Left lung (tissue), 10 donors: Measurements from ENCODE around the gene C1QL2. TPM values are rescaled to one million over a fixed set of nuclear protein-coding genes. Genes with fewer than 3 reads are reported as not detected.

Experiments
- ATAC-seq: fragments of 200-7000 bp; cut with Tn5 transposase; one replicate; pipeline ENCODE4 v1.9.1; 2020; ENCODE audit warnings: moderate library complexity
- DNase-seq, 4 donors: peaks; one replicate each; pipeline ENCODE4 v3.0.0-alpha.2; 2013 to 2020
- H3K27ac ChIP-seq, 2 donors: fragments of 200-600 bp; sonication (generic) in 1 of 2; one replicate each; pipeline versions ENCODE4 v1.5.0 to v1.8.0; 2020 to 2021
- H3K27me3 ChIP-seq, 2 donors: fragments of 200-600 bp; sonication (generic) in 1 of 2; one replicate each; pipeline versions ENCODE4 v1.5.0 to v1.8.0; 2020 to 2021
- H3K36me3 ChIP-seq, 2 donors: fragments of 200-600 bp; sonication (generic) in 1 of 2; one replicate each; pipeline versions ENCODE4 v1.5.0 to v1.8.0; 2020 to 2021
- H3K4me1 ChIP-seq, 2 donors: fragments of 200-600 bp; one replicate each; pipeline ENCODE4 v1.8.0; 2021
- H3K4me3 ChIP-seq, 2 donors: fragments of 200-600 bp; sonication (generic) in 1 of 2; one replicate each; pipeline versions ENCODE4 v1.5.0 to v1.8.0; 2020 to 2021; ENCODE audit warnings: mild to moderate bottlenecking in 1 of 2
- H3K9me3 ChIP-seq, 2 donors: fragments of 200-600 bp; sonication (generic) in 1 of 2; one replicate each; pipeline versions ENCODE4 v1.5.0 to v1.8.0; 2020 to 2021
- intact Hi-C, 2 donors: fragments of 100-400 bp; cut with DNase I; formaldehyde crosslinking; loops; one replicate each; pipeline versions ENCODE4 v1.11.2 to v1.14.2; 2022
- polyA plus RNA-seq, 6 donors: library from polyadenylated mRNA; unstranded; fragments of 120-200 nt; gene quantifications; one replicate each; pipeline ENCODE4 v1.2.1, GENCODE V29; 2013; ENCODE audit not compliant: insufficient read length in 6 of 6
- total RNA-seq, 2 donors: library from RNA; stranded (reverse); fragmentation: NEBNext Ultra II Directional; extraction: Animal tissue kit (Norgen Biotek cat#: 25700); gene quantifications; one replicate each; pipeline ENCODE4 v1.2.1, GENCODE V29; 2021
- TF ChIP-seq, protein P1 (sequence below), 2 donors: fragments of 200-600 bp; sonication (generic) in 1 of 2; IDR thresholded peaks; one replicate each; pipeline versions ENCODE4 v1.5.0 to v1.8.0; 2021; ENCODE audit warnings: antibody characterized with exemption in 2 of 2
- donor health status: DM: no; HTN: yes; CAD: no.
- donor health status: DM: no; HTN: no; CAD: no.

The C1QL2 gene
- total and polyA plus RNA-seq, 8 donors, result not detected

- no peaks in the 10 kb centered on the region for H3K36me3 ChIP-seq
- TF ChIP-seq, protein P1, sequence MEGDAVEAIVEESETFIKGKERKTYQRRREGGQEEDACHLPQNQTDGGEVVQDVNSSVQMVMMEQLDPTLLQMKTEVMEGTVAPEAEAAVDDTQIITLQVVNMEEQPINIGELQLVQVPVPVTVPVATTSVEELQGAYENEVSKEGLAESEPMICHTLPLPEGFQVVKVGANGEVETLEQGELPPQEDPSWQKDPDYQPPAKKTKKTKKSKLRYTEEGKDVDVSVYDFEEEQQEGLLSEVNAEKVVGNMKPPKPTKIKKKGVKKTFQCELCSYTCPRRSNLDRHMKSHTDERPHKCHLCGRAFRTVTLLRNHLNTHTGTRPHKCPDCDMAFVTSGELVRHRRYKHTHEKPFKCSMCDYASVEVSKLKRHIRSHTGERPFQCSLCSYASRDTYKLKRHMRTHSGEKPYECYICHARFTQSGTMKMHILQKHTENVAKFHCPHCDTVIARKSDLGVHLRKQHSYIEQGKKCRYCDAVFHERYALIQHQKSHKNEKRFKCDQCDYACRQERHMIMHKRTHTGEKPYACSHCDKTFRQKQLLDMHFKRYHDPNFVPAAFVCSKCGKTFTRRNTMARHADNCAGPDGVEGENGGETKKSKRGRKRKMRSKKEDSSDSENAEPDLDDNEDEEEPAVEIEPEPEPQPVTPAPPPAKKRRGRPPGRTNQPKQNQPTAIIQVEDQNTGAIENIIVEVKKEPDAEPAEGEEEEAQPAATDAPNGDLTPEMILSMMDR (IDR thresholded peaks at IDR 0.05), result no peak
- DNase-seq (no peak), ATAC-seq (peak; percentile 50)
- no peak overlapping the region for H3K27ac ChIP-seq
- peaks cover 0 to 44% of the 10 kb centered on the region in 2 donors for H3K27me3 ChIP-seq
- H3K4me1 ChIP-seq, result no peaks in the 10 kb centered on the region
- H3K9me3 ChIP-seq, result peaks cover 0 to 9% of the 10 kb centered on the region in 2 donors
- H3K4me3 ChIP-seq, result no peak overlapping the region
- intact Hi-C loops, result no loop called here
These were observed 45.6 kb downstream of the C1QL2 start for GRCh38 chr2:119112770-119113488.

DNA sequence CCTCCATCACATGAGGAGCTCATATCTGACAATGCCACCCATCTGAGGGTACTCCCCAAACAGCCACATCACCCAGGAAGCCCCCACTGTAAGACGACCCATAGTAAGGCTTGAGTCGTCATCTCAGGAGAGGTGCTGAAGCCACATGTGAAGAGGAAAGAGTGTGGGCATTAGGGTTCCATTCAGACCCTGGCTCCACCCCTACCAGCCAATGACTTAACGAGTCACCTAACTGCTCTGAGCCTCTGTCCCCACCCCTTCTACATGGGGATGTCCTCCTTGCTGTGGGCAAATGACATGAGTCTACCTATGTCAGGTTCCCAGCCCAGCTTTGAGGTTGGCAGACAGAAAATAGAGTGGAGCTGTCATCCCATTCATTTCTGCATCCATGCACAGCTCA is 46.3 kb downstream of the C1QL2 start:
- no peaks in the 10 kb centered on the region for H3K4me1 ChIP-seq
- intact Hi-C loops, result no loop called here
- ATAC-seq (peak; percentile 10), DNase-seq (no peak)
- H3K9me3 ChIP-seq, result peaks cover 0 to 9% of the 10 kb centered on the region in 2 donors
- H3K4me3 ChIP-seq, result no peak overlapping the region
- H3K27ac ChIP-seq, result no peak overlapping the region
- TF ChIP-seq, protein P1 (IDR thresholded peaks at IDR 0.05), result no peak
- H3K36me3 ChIP-seq, result no peaks in the 10 kb centered on the region
- peaks cover 0 to 37% of the 10 kb centered on the region in 2 donors for H3K27me3 ChIP-seq

DNA sequence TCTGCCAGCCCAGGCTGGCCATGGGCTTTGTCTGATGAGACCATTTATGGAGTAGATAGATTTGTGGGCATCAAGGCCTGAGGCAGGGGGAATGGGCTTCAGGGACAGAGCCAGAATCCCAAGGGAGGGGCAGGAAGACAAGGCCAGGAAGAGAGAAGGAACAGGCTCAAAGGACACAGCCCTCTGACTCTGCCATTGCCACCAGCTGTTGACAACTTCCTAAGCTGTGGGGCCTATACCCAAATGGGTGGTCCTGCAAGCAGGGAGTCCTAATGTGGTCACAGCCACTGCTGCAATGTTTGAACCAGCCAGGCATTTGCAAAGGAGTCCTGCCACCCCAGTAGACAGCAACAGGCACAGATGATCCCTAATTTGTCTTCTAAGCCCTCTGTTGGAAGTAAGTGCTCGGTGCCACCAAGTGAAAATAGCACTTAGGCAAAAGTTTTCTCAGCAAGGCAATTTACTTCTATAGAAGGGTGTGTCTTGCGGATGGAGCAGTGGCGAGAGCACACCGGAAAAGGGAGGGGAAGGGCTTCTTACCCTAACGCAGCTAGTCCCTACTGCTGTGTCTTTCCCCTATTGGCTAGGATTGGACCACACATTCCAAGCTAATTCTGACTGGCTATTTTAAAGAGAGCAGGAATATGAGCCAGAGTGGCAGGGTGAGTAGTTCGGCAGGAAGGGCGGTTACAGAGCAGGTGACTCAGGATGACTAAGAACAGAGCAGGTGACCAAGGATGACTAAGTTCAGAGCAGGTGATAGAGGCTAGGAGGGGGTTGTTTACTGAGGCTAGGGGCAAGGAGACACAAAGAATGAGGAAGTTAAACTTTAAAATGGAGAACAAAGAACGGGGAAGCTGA is 47.2 kb downstream of the C1QL2 start:
- DNase-seq (no peak), ATAC-seq (peak; percentile 31)
- H3K9me3 ChIP-seq, result peaks cover 0 to 9% of the 10 kb centered on the region in 2 donors
- H3K4me3 ChIP-seq, result no peak overlapping the region
- intact Hi-C loops, result no loop called here
- TF ChIP-seq, protein P1 (IDR thresholded peaks at IDR 0.05), result no peak
- peaks cover 0 to 33% of the 10 kb centered on the region in 2 donors for H3K27me3 ChIP-seq
- H3K4me1 ChIP-seq, result no peaks in the 10 kb centered on the region
- H3K27ac ChIP-seq, result no peak overlapping the region
- H3K36me3 ChIP-seq, result no peaks in the 10 kb centered on the region

DNA sequence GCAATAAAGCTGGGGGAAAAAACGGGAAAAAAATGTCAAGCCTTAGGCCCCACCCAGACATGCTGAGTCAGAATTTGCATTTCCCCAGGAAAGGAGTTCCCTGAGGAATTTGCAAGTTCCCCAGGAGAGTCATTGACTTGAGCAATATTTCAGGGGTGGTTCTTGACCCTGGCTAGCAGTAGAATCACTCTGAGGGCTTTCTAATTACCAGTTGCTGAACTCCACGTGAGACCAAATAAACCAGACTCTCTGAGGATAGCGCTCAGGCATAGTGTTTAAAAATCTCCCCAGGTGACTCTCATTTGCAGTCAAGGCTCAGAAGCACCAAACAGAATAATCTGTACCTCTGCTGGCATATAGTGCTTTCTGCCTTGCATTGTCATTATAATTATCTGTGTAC is 48.7 kb downstream of the C1QL2 start:
- Histone ChIP-seq H3K9me3 (peaks cover 0 to 9% of the 10 kb centered on the region in 2 donors), H3K27ac (no peak overlapping the region), H3K4me1 (no peaks in the 10 kb centered on the region), H3K27me3 (peaks cover 0 to 23% of the 10 kb centered on the region in 2 donors), H3K36me3 (no peaks in the 10 kb centered on the region), H3K4me3 (no peak overlapping the region)
- DNase-seq (no peak), ATAC-seq (peak; percentile 26)
- intact Hi-C loops, result no loop called here
- TF ChIP-seq, protein P1 (IDR thresholded peaks at IDR 0.05), result no peak

GRCh38 chr2:119108186-119108585 is 50.4 kb downstream of the C1QL2 start:
- TF ChIP-seq, protein P1 (IDR thresholded peaks at IDR 0.05), result no peak
- no peak for DNase-seq

More at GRCh38 chr2:119108186-119108585, 50.4 kb downstream of the C1QL2 start:
- Histone ChIP-seq H3K4me3 (no peak overlapping the region), H3K27ac (no peak overlapping the region), H3K27me3 (peaks cover 0 to 12% of the 10 kb centered on the region in 2 donors), H3K9me3 (peaks cover 0 to 13% of the 10 kb centered on the region in 2 donors), H3K36me3 (no peaks in the 10 kb centered on the region), H3K4me1 (no peaks in the 10 kb centered on the region)
- ATAC-seq, result no peak
- intact Hi-C loops, result no loop called here
